AG04450 (cell line): ENCODE results near the gene RCOR2. TPM values are rescaled to one million over a fixed set of nuclear protein-coding genes. Genes with fewer than 3 reads are reported as not detected.
"Not testable (repeated sequence)": the region's sequence is repeated elsewhere in the genome, so short reads cannot be mapped to it uniquely, and the experiment has no call there.

Experiments
- CTCF ChIA-PET: fragments of 300-600, 350-600 bp; formaldehyde crosslinking; extraction: SDS; loops from one replicate; lab custom pipeline; 2022; ENCODE audit warnings: antibody characterized with exemption, inconsistent platforms; lab: Charles Lee
- POLR2A ChIA-PET: fragments of 350-600 bp; formaldehyde crosslinking; extraction: SDS; loops from one replicate; lab custom pipeline; 2021; ENCODE audit warnings: antibody characterized with exemption, inconsistent platforms; lab: Yijun Ruan, JAX
- DNase-seq: peaks from one replicate; pipeline ENCODE4 v3.0.0-alpha.2; 2011; ENCODE audit warnings: low read depth, low spot score
- H3K27ac ChIP-seq: one replicate; pipeline ENCODE4 v1.5.1; 2012; ENCODE audit warnings: low read depth, low read length, control low read depth
- H3K27me3 ChIP-seq: one replicate; pipeline ENCODE4 v1.6.0; 2012; ENCODE audit warnings: low read length; ENCODE audit not compliant: control insufficient read depth, insufficient read depth
- H3K4me3 ChIP-seq: 2 replicates; pipeline ENCODE4 v1.5.1; 2011; ENCODE audit warnings: mild to moderate bottlenecking, low read depth, low read length, control low read depth
- H3K9me3 ChIP-seq: 2 replicates; pipeline ENCODE4 v1.5.1; 2012; ENCODE audit warnings: low read length; ENCODE audit not compliant: control insufficient read depth, insufficient read depth
- polyA plus RNA-seq: library from polyadenylated mRNA; depleted of rRNA; stranded (reverse); fragments of >200 nt; gene quantifications from 2 replicates; pipeline ENCODE4 v1.2.3, GENCODE V29; 2011
- TF ChIP-seq, protein P1 (sequence below): IDR thresholded peaks from 2 replicates; pipeline ENCODE4 v1.5.1; 2011; ENCODE audit warnings: low read depth, low read length, control low read depth, inconsistent platforms

Gene RCOR2
- polyA plus RNA-seq, 1 experiment: 4.4 TPM

GRCh38 chr11:63869171-63869591, 47.8 kb downstream of the RCOR2 start:
- POLR2A ChIA-PET: no interaction called here
- Histone ChIP-seq H3K9me3 (no peaks in the 10 kb centered on the region), H3K27me3 (no peaks in the 10 kb centered on the region), H3K27ac (no peak overlapping the region), H3K4me3 (no peak overlapping the region)
- TF ChIP-seq, protein P1, sequence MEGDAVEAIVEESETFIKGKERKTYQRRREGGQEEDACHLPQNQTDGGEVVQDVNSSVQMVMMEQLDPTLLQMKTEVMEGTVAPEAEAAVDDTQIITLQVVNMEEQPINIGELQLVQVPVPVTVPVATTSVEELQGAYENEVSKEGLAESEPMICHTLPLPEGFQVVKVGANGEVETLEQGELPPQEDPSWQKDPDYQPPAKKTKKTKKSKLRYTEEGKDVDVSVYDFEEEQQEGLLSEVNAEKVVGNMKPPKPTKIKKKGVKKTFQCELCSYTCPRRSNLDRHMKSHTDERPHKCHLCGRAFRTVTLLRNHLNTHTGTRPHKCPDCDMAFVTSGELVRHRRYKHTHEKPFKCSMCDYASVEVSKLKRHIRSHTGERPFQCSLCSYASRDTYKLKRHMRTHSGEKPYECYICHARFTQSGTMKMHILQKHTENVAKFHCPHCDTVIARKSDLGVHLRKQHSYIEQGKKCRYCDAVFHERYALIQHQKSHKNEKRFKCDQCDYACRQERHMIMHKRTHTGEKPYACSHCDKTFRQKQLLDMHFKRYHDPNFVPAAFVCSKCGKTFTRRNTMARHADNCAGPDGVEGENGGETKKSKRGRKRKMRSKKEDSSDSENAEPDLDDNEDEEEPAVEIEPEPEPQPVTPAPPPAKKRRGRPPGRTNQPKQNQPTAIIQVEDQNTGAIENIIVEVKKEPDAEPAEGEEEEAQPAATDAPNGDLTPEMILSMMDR: no peak
- CTCF ChIA-PET: no interaction called here
- no peak for DNase-seq

GRCh38 chr11:63868399-63869064, 48.4 kb downstream of the RCOR2 start:
- Histone ChIP-seq H3K4me3 (no peak overlapping the region), H3K27ac (no peak overlapping the region), H3K9me3 (no peaks in the 10 kb centered on the region), H3K27me3 (no peaks in the 10 kb centered on the region)
- ChIA-PET CTCF (no interaction called here), POLR2A (no interaction called here)
- no peak for DNase-seq
- TF ChIP-seq, protein P1: no peak

DNA sequence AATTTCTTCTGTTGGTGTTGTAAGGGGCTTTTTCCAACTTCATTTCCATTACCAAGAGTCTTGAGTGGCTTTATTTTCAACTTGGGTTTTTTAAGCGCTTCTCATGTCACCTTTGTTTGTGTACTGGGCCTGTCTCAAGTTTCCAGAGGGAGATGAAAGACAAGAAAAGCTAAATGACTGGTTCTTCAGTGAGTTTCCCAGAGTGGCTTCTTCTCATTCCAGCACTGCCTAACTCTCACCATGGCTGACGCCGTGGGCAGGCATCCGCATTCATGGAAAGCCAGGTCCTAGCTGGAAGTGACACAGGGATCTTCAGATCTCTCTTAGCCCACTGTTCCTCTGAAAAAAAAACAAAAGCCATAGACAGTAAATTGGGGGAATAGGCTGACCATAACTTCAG, 49.5 kb downstream of the RCOR2 start:
- Histone ChIP-seq H3K27me3 (no peaks in the 10 kb centered on the region), H3K27ac (no peak overlapping the region), H3K4me3 (no peak overlapping the region), H3K9me3 (no peaks in the 10 kb centered on the region)
- ChIA-PET CTCF (interaction anchor here (1.3 to 2.4 kb wide), 3 partner anchors 29 to 78 kb away, joined by 3 to 6 read pairs (median 5); no protein-coding TSS in a partner anchor), POLR2A (no interaction called here)
- TF ChIP-seq, protein P1: no peak
- no peak for DNase-seq

DNA sequence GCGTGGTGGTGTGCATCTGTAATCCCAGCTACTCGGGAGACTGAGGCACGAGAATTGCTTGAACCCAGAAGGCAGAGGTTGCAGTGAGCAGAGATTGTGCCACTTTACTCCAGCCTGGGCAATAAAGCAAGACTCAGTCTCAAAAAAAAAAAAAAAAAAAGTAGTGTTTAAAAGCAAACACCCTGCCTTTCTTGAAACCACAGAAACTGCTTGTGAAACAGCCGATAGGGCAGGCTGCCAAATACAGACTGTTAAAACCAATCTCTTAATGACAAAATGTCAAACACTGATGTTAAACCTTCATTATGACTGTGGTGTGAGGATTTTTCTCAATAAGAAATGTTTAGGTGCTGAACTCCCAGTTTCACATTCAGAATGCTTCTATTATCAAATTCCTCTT, 50.8 kb downstream of the RCOR2 start:
- ChIA-PET CTCF (interaction anchor here (2.4 kb wide), 1 partner anchor 80 kb away, joined by 6 read pairs; no protein-coding TSS in a partner anchor), POLR2A (no interaction called here)
- TF ChIP-seq, protein P1: no peak
- Histone ChIP-seq H3K27ac (no peak overlapping the region), H3K4me3 (no peak overlapping the region), H3K9me3 (no peaks in the 10 kb centered on the region), H3K27me3 (no peaks in the 10 kb centered on the region)
- no peak for DNase-seq

DNA sequence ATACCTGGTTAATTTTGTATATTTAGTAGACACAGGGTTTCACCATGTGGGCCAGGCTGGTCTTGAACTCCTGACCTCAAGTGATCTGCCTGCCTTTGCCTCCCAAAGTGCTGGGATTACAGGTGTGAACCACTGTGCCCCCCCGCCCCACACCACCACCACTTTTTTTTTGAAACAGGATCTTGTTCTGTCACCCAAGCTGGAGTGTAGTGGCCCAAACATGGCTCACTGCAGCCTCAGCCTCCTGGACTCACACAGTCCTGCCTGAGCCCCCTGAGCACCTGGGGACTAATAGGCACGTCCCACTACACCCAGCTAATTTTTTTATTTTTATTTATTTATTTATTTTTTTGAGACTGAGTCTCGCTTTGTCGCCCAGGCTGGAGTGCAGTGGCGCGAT, 53.3 kb downstream of the RCOR2 start:
- POLR2A ChIA-PET, H3K4me3 ChIP-seq: not testable (repeated sequence)
- CTCF ChIA-PET: interaction anchor here (0.6 to 0.8 kb wide), 2 partner anchors 10 to 14 kb away, joined by 4 read pairs; no protein-coding TSS in a partner anchor

More for the DNA sequence above, 53.3 kb downstream of the RCOR2 start:
- H3K27me3 ChIP-seq, H3K27ac ChIP-seq, DNase-seq, H3K9me3 ChIP-seq: not testable (repeated sequence)
